ENCODE data around the gene COX10.

- no peak for TF ChIP-seq POLR2A (IDR thresholded peaks at IDR 0.05)
- TF ChIP-seq POLR2AphosphoS5 (IDR thresholded peaks at IDR 0.05): no peak
- TF ChIP-seq CTCF (IDR thresholded peaks at IDR 0.05 in 8 of 11, conservative IDR thresholded peaks at IDR 0.05 in 3 of 11): no peak
Observed at GRCh38 chr17:14051692-14052091, 17.6 kb upstream of the COX10 start.

All from spleen (tissue), 7 donors.